Fibroblast of the aortic adventitia (primary cell): ENCODE results near the gene CSNK2A1. TPM values are rescaled to one million over a fixed set of nuclear protein-coding genes. Genes with fewer than 3 reads are reported as not detected.

Source experiments
- DNase-seq: peaks from one replicate; pipeline ENCODE4 v3.0.0-alpha.2; 2010; ENCODE audit warnings: low read depth
- H3K4me3 ChIP-seq: 2 replicates; pipeline ENCODE4 v1.5.1; 2011; ENCODE audit warnings: low read depth, mild to moderate bottlenecking, control low read depth, low read length, moderate library complexity
- CTCF ChIP-seq: IDR thresholded peaks from 2 replicates; pipeline ENCODE4 v1.5.1; 2011; ENCODE audit warnings: mild to moderate bottlenecking, low read length, control low read depth, inconsistent platforms; ENCODE audit not compliant: insufficient read depth
- total RNA-seq: library from RNA; depleted of rRNA; stranded (reverse); fragments of >200 nt; gene quantifications from 2 replicates; pipeline ENCODE4 v1.2.3, GENCODE V29; 2012; ENCODE audit warnings: low replicate concordance

CSNK2A1 gene
- total RNA-seq, 1 donor = 147 TPM

GRCh38 chr20:507761-508332 lies 35.7 kb downstream of the CSNK2A1 start:
- H3K4me3 ChIP-seq = no peak overlapping the region
- no peak for TF ChIP-seq CTCF
- DNase-seq = no peak

- H3K4me3 ChIP-seq = no peak overlapping the region
- TF ChIP-seq CTCF = no peak
- DNase-seq = no peak
Measured at GRCh38 chr20:507006-507758, 36.4 kb downstream of the CSNK2A1 start.

- no peak overlapping the region for H3K4me3 ChIP-seq
- TF ChIP-seq CTCF = no peak
- DNase-seq = no peak
Measured at GRCh38 chr20:504632-505075, 38.9 kb downstream of the CSNK2A1 start.

- H3K4me3 ChIP-seq = no peak overlapping the region
- no peak for DNase-seq
- TF ChIP-seq CTCF = no peak
Measured at GRCh38 chr20:503048-503737, 40.4 kb downstream of the CSNK2A1 start.

GRCh38 chr20:497979-498378 lies 45.6 kb downstream of the CSNK2A1 start:
- no peak for DNase-seq
- H3K4me3 ChIP-seq = no peak overlapping the region
- TF ChIP-seq CTCF = no peak

- TF ChIP-seq CTCF = no peak
- no peak overlapping the region for H3K4me3 ChIP-seq
- DNase-seq = peak; percentile 43
Measured at GRCh38 chr20:496126-496696, 47.4 kb downstream of the CSNK2A1 start.
